22Rv1 (cell line): ENCODE data around the gene KCNJ2.

Experiments used
- CTCF ChIP-seq: fragments of 450-650 bp; IDR thresholded peaks from 2 replicates; pipeline ENCODE4 v1.5.1; 2017; ENCODE audit warnings: mild to moderate bottlenecking
- ZFX ChIP-seq: fragments of 450-650 bp; IDR thresholded peaks from 2 replicates; pipeline ENCODE4 v1.6.1; 2017; ENCODE audit warnings: antibody characterized with exemption, borderline replicate concordance

- no peak for TF ChIP-seq CTCF
- no peak for TF ChIP-seq ZFX
These were observed 36.1 kb downstream of the KCNJ2 start for GRCh38 chr17:70205401-70205800.
